Naive thymus-derived CD8-positive, alpha-beta T cell (primary cell): ENCODE data around the gene AUTS2. TPM values are rescaled to one million over a fixed set of nuclear protein-coding genes. Genes with fewer than 3 reads are reported as not detected.

Experiments
- ATAC-seq, 2 donors: fragments of 150-1000 bp; cut with Tn5 transposase in 1 of 2; sonication (Bioruptor Pico), chemical (Tn5 transposase) in 1 of 2; 1 replicate in 1 of 2; 2 replicates in 1 of 2; pipeline ENCODE4 v1.10.0; 2021; ENCODE audit warnings: mild to moderate bottlenecking in 2 of 2, moderate library complexity in 2 of 2
- POLR2A ChIA-PET: fragments of 350-600 bp; sonication (Branson Sonifier 250); formaldehyde crosslinking; loops from one replicate; lab custom pipeline; 2021; ENCODE audit warnings: antibody characterized with exemption; lab: Charles Lee
- DNase-seq, 10 donors: peaks; one replicate each; pipeline versions ENCODE4 v3.0.0 to v3.0.0-alpha.2; 2020 to 2022
- H3K27ac Mint-ChIP-seq, 10 donors: one replicate each; pipeline ENCODE4 v1.8.0; 2020 to 2022; ENCODE audit warnings: mild to moderate bottlenecking in 10 of 10, mixed read lengths in 10 of 10, moderate library complexity in 4 of 10, inconsistent platforms in 1 of 10
- H3K27me3 Mint-ChIP-seq, 5 donors: one replicate each; pipeline ENCODE4 v1.8.0; 2021 to 2022; ENCODE audit warnings: mixed read lengths in 5 of 5
- H3K36me3 Mint-ChIP-seq, 3 donors: one replicate each; pipeline ENCODE4 v1.8.0; 2020 to 2022; ENCODE audit warnings: mixed read lengths in 3 of 3, mild to moderate bottlenecking in 2 of 3, inconsistent platforms in 1 of 3
- H3K4me1 Mint-ChIP-seq, 4 donors: one replicate each; pipeline ENCODE4 v1.8.0; 2021 to 2022; ENCODE audit warnings: mixed read lengths in 4 of 4
- H3K4me3 Mint-ChIP-seq, 10 donors: one replicate each; pipeline ENCODE4 v1.8.0; 2020 to 2022; ENCODE audit warnings: mild to moderate bottlenecking in 10 of 10, mixed read lengths in 10 of 10, moderate library complexity in 6 of 10, inconsistent platforms in 1 of 10
- H3K9me3 Mint-ChIP-seq, 9 donors: one replicate each; pipeline ENCODE4 v1.8.0; 2020 to 2022; ENCODE audit warnings: mixed read lengths in 9 of 9, mild to moderate bottlenecking in 3 of 9, inconsistent platforms in 1 of 9, moderate library complexity in 1 of 9
- polyA plus RNA-seq, 3 donors: library from polyadenylated mRNA; unstranded; fragments of 300-500 nt; fragmentation: Illumina TruSeq; gene quantifications; one replicate each; pipeline ENCODE4 v1.2.3, GENCODE V29; 2021
- total RNA-seq, 8 experiments: library from RNA in 2 of 8; stranded (reverse) in 2 of 8; gene quantifications; one replicate each; pipeline ENCODE4 v1.2.3 and lab custom pipeline; 2021 to 2026

AUTS2 gene
- total and polyA plus RNA-seq, 5 experiments from 2014 or later: 0.36 to 4.6 (median 3.0) TPM

DNA sequence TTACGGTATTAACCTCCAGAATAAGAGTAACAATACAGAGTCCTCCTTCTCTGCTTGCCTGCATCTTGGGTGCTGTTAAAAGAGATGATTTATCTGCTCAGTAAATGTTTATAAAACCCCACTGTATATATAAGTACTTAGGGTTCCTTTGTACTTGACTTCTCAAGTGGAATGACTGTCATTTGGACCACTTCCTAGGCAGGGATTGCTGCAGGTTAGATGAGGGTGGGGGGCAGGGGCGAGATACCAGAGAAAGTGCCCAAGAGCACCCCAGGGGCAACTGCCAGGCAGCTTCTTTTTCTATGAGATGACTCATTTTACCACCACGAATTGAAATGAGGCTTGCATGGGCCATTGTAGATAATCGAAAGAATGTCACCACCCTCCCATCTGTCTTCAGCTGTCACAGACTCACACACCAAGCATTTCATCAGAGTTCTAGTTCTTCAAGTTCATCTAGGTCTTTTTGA, 1111.8 kb downstream of the AUTS2 start:
- H3K4me3 Mint-ChIP-seq: no peak overlapping the region
- ATAC-seq (no peak), DNase-seq (no peak)
- H3K9me3 Mint-ChIP-seq: peaks cover 0 to 2% (median 0%) of the 10 kb centered on the region in 9 donors
- H3K27me3 Mint-ChIP-seq: peaks cover 0 to 4% (median 0%) of the 10 kb centered on the region in 5 donors
- POLR2A ChIA-PET: no interaction called here
- H3K27ac Mint-ChIP-seq: no peak overlapping the region
- H3K4me1 Mint-ChIP-seq: peaks cover 0 to 6% (median 0%) of the 10 kb centered on the region in 4 donors
- H3K36me3 Mint-ChIP-seq: no peaks in the 10 kb centered on the region

DNA sequence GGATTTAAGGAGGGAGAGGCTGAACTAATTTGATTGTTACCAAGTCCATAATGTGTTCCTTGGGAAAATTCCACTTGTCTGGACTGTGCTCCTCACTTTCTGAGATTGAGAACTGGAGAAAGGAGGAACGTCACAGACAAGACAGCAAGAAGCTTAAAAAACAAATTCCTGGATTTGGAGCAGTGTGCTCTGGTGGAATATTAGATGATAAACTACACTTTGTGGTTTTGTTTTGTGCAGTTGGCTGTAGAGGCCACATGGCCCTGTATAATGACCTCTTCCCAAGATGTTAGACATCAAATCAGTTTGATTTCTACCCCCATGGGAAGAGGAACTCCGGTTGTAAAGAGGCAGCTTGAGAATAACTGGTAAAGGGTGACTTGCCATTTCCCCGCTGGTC, 1112.4 kb downstream of the AUTS2 start:
- ATAC-seq: no peak
- Mint-ChIP-seq H3K4me1 (peaks cover 0 to 6% (median 0%) of the 10 kb centered on the region in 4 donors), H3K27ac (no peak overlapping the region), H3K36me3 (no peaks in the 10 kb centered on the region), H3K4me3 (no peak overlapping the region), H3K27me3 (peaks cover 0 to 4% (median 0%) of the 10 kb centered on the region in 5 donors), H3K9me3 (peaks cover 0 to 2% (median 0%) of the 10 kb centered on the region in 9 donors)
- POLR2A ChIA-PET: no interaction called here
- DNase-seq: no peak

DNA sequence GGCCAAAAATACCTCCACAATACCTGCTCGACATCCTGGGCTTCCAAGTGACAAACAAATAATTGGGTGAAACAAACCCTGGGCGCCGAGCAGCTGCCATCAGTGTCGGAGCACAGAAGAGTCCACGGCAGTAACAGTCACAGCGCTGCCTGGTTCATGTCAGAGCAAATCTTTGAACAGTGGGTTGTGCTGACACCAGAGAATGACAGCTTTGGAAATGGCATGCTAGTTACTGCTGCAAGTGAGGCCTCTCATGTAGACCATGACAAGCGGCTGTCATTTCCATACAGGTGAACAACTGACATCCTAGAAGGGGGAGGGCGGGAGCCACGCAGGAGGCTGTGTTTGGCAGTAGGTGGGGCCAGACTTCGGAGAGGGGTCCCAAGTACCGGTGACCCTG, 1113.2 kb downstream of the AUTS2 start:
- Mint-ChIP-seq H3K36me3 (no peaks in the 10 kb centered on the region), H3K27ac (no peak overlapping the region), H3K9me3 (peaks cover 0 to 2% (median 0%) of the 10 kb centered on the region in 9 donors), H3K27me3 (peaks cover 0 to 4% (median 0%) of the 10 kb centered on the region in 5 donors), H3K4me1 (peaks cover 0 to 7% (median 0%) of the 10 kb centered on the region in 4 donors), H3K4me3 (no peak overlapping the region)
- DNase-seq: no peak
- no peak for ATAC-seq
- POLR2A ChIA-PET: no interaction called here

GRCh38 chr7:70712942-70713341, 1114.7 kb downstream of the AUTS2 start:
- Mint-ChIP-seq H3K36me3 (no peaks in the 10 kb centered on the region), H3K27me3 (peaks cover 0 to 6% (median 0%) of the 10 kb centered on the region in 5 donors), H3K4me3 (no peak overlapping the region), H3K27ac (no peak overlapping the region), H3K4me1 (peaks cover 0 to 16% (median 4%) of the 10 kb centered on the region in 4 donors), H3K9me3 (peaks cover 0 to 2% (median 0%) of the 10 kb centered on the region in 9 donors)
- ATAC-seq (no peak), DNase-seq (no peak)
- POLR2A ChIA-PET: no interaction called here

GRCh38 chr7:70714506-70715038, 1116.3 kb downstream of the AUTS2 start:
- POLR2A ChIA-PET: no interaction called here
- peaks cover 0 to 2% (median 0%) of the 10 kb centered on the region in 9 donors for H3K9me3 Mint-ChIP-seq
- DNase-seq (no peak), ATAC-seq (no peak)
- no peak overlapping the region for H3K4me3 Mint-ChIP-seq
- no peak overlapping the region for H3K27ac Mint-ChIP-seq
- peaks cover 0 to 10% (median 0%) of the 10 kb centered on the region in 5 donors for H3K27me3 Mint-ChIP-seq
- peaks cover 0 to 23% (median 6%) of the 10 kb centered on the region in 4 donors for H3K4me1 Mint-ChIP-seq
- no peaks in the 10 kb centered on the region for H3K36me3 Mint-ChIP-seq

DNA sequence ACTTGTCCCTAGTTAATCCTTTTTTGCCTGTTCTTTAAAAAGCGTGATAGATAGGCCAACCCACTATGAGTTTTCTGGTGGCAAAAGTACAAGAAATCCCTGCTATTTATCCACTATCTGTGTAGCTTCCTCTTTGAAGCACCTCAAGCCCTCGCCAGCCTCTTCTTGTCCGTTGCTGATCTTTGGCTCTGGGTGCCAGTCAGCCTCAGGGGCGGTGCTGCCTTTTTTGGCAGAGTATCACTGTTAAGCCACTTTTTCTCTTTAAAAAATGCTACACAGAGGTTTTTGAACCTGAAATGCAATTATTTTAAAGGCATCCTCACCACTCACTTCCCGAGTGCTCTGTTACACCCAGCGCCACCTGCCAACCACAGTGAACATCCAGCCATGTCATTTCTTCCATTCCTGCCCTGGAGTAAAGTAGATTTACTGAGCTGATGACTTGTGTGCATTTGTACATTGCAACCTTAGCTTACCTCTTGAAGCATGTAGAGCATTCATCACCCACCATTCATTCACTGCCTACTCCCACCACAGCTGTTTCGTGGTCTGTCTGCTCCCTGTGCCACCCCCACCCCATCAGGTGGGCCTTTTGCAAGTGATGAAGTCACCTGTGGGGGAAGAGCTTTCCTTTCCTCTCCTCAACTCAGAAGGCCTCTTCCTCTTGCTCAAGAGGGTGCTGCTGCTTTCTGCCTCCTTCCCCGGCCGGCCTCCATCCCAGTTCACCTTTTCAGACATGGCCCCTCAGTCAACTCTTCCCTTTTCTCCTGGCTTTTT, 1119.5 kb downstream of the AUTS2 start:
- peaks cover 0 to 10% (median 0%) of the 10 kb centered on the region in 5 donors for H3K27me3 Mint-ChIP-seq
- peak overlapping the region in 1 of 10 donors; percentile 17 for H3K27ac Mint-ChIP-seq
- ATAC-seq: no peak
- peaks cover 0 to 2% (median 0%) of the 10 kb centered on the region in 9 donors for H3K9me3 Mint-ChIP-seq
- DNase-seq: no peak
- no peaks in the 10 kb centered on the region for H3K36me3 Mint-ChIP-seq
- peaks cover 6 to 26% (median 9%) of the 10 kb centered on the region in 4 donors for H3K4me1 Mint-ChIP-seq
- H3K4me3 Mint-ChIP-seq: peak overlapping the region in 1 of 10 donors; percentile 15
- POLR2A ChIA-PET: no interaction called here

DNA sequence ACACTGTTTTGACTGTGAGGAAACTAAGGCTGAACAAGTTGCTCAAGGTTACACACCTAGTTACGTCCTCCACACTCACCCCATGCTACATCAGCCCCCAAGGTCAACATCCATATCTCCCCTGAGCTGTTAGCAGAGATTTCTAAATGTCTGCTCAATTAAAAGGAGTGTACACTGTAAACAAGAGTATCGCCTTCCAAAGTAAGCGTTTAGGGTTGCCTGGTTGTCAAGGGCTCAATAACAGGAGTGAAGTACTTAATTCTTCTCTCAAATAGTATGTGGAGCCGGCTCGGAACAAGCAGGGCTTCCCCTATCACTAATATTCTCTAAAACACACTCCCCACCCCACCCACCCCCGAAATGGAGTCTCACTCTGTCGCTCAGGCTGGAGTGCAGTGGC, 1120.8 kb downstream of the AUTS2 start:
- Mint-ChIP-seq H3K4me1 (peaks cover 6 to 26% (median 9%) of the 10 kb centered on the region in 4 donors), H3K27me3 (peaks cover 0 to 10% (median 0%) of the 10 kb centered on the region in 5 donors), H3K4me3 (no peak overlapping the region), H3K36me3 (no peaks in the 10 kb centered on the region), H3K27ac (no peak overlapping the region), H3K9me3 (peaks cover 0 to 2% (median 0%) of the 10 kb centered on the region in 9 donors)
- ATAC-seq (no peak), DNase-seq (no peak)
- POLR2A ChIA-PET: no interaction called here

DNA sequence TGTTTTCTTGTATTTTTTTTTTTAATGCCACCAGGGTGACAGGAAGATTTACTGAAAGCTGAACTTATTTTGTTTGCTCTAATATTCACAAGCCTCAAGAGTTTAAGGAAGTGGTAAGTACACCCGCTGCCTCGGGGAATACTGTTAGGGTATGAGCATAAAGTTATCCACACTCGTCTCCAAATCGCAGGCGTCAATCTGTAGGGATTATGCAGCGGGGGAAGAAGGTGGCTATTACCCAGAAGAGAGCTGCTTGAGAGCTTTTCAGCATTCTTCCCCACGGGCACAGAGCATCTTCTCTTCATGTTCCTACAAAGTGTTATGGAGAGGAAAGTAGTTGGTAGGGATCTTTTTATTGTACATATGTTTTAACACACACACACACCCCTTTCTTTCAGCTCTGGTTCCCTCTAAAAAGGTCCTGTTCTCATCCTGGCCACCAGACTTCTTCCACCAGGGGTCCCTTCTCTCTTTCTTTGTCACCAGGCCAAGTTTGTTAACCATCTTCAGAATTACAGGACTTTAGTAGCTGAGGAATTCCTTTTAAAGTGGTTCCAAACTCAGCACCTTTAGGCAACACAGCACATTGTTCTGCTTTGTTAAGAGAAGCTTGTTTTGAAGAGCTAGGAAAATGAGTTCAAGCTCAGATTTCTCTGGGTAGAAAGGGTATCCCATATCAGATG, 1122.1 kb downstream of the AUTS2 start:
- Mint-ChIP-seq H3K9me3 (no peaks in the 10 kb centered on the region), H3K36me3 (peaks cover 0 to 1% (median 0%) of the 10 kb centered on the region in 3 donors), H3K4me3 (peak overlapping the region in 1 of 10 donors; percentile 21), H3K4me1 (peaks cover 6 to 26% (median 9%) of the 10 kb centered on the region in 4 donors), H3K27me3 (peaks cover 0 to 15% (median 0%) of the 10 kb centered on the region in 5 donors), H3K27ac (peak overlapping the region in 1 of 10 donors; percentile 35)
- POLR2A ChIA-PET: no interaction called here
- DNase-seq: no peak
- ATAC-seq: no peak

DNA sequence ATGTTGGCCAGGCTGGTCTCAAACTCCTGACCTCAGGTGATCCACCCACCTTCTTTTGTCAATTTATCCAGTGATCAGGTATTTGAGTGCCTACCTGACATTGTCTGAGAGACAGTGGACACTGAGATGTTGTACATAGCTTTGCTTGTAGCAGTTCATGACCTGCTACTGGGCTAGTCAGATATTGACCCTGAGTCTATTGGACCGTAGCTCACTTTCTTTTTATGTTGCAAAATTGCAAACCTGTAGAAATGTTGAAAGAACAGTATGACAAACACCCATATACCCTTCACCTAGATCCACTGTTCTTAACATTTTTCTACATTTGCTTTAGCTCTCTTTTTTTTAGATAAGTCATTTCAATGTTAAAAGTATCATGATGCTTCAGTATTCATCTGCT, 1123.2 kb downstream of the AUTS2 start:
- POLR2A ChIA-PET: no interaction called here
- Mint-ChIP-seq H3K4me1 (peaks cover 6 to 25% (median 9%) of the 10 kb centered on the region in 4 donors), H3K36me3 (peaks cover 0 to 1% (median 0%) of the 10 kb centered on the region in 3 donors), H3K27ac (no peak overlapping the region), H3K9me3 (no peaks in the 10 kb centered on the region), H3K27me3 (peaks cover 0 to 15% (median 0%) of the 10 kb centered on the region in 5 donors), H3K4me3 (no peak overlapping the region)
- DNase-seq: no peak
- ATAC-seq: no peak

GRCh38 chr7:70723339-70723738, 1125.1 kb downstream of the AUTS2 start:
- POLR2A ChIA-PET: no interaction called here
- H3K9me3 Mint-ChIP-seq: no peaks in the 10 kb centered on the region

DNA sequence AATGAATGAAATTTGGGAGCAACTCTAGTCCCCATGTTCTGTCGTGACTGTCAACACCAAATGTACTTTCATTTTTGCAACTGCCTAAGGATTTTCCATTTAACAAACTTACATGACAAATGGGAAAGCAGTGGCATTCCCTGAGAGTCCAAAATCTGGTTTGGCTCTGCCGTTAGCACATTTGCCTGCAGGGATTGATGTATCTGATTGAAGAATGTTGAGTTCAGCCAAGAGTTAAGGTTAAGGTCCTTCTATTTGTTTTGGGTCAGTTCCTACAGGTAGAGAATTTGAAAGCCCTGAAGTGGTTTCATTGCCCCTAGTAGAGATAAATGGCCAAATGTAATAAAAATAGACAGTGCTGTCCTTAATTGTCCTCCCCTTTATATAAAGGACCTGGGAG, 1127.2 kb downstream of the AUTS2 start:
- POLR2A ChIA-PET: no interaction called here
- H3K27me3 Mint-ChIP-seq: peaks cover 0 to 4% (median 0%) of the 10 kb centered on the region in 5 donors
- no peak for DNase-seq
- H3K9me3 Mint-ChIP-seq: peaks cover 0 to 2% (median 0%) of the 10 kb centered on the region in 9 donors
- H3K4me1 Mint-ChIP-seq: peaks cover 0 to under 1% (median 0%) of the 10 kb centered on the region in 4 donors
- peaks cover 0 to 1% (median 0%) of the 10 kb centered on the region in 3 donors for H3K36me3 Mint-ChIP-seq
- no peak overlapping the region for H3K27ac Mint-ChIP-seq
- no peak overlapping the region for H3K4me3 Mint-ChIP-seq
- no peak for ATAC-seq

More at GRCh38 chr7:70723339-70723738, 1125.1 kb downstream of the AUTS2 start:
- Mint-ChIP-seq H3K27ac (peak overlapping the region in 1 of 10 donors; percentile 1), H3K4me3 (no peak overlapping the region), H3K36me3 (peaks cover 0 to 1% (median 0%) of the 10 kb centered on the region in 3 donors), H3K4me1 (peaks cover 2 to 14% (median 4%) of the 10 kb centered on the region in 4 donors), H3K27me3 (peaks cover 0 to 8% (median 0%) of the 10 kb centered on the region in 5 donors)
- DNase-seq (no peak), ATAC-seq (no peak)

DNA sequence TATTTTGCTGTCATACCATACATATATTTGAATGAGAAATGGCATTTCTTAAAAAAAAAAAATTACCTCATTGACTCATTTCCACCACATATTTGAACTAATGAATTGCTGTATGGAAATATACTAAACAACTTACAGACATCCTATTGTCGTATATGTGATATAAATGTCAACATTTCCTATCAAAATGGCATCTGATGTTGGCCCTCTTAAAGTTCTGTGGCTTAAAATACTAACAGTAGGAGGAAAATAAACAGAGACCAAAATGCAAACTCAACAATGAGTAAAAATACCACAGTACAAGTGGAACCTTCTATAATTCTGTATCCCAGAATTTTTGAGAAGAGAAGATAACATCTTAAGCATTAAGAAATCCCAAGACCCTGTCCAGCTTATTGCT, 1128.0 kb downstream of the AUTS2 start:
- POLR2A ChIA-PET: no interaction called here
- ATAC-seq: no peak
- no peaks in the 10 kb centered on the region for H3K4me1 Mint-ChIP-seq

More for the DNA sequence above, 1128.0 kb downstream of the AUTS2 start:
- no peak overlapping the region for H3K27ac Mint-ChIP-seq
- peaks cover 0 to 1% (median 0%) of the 10 kb centered on the region in 3 donors for H3K36me3 Mint-ChIP-seq
- no peak overlapping the region for H3K4me3 Mint-ChIP-seq
- H3K9me3 Mint-ChIP-seq: peaks cover 0 to 3% (median 0%) of the 10 kb centered on the region in 9 donors
- H3K27me3 Mint-ChIP-seq: peaks cover 0 to 4% (median 0%) of the 10 kb centered on the region in 5 donors
- no peak for DNase-seq
